COLO668 (cell line): ENCODE results near the gene TIMP4.
A peak's percentile ranks its signal among the peaks of the same experiment; 100 is the strongest.

Source experiments
- DNase-seq: peaks from one replicate; lab custom pipeline; 2025; ENCODE audit not compliant: unreplicated experiment; lab: John Stamatoyannopoulos, UW

TIMP4 gene

DNA sequence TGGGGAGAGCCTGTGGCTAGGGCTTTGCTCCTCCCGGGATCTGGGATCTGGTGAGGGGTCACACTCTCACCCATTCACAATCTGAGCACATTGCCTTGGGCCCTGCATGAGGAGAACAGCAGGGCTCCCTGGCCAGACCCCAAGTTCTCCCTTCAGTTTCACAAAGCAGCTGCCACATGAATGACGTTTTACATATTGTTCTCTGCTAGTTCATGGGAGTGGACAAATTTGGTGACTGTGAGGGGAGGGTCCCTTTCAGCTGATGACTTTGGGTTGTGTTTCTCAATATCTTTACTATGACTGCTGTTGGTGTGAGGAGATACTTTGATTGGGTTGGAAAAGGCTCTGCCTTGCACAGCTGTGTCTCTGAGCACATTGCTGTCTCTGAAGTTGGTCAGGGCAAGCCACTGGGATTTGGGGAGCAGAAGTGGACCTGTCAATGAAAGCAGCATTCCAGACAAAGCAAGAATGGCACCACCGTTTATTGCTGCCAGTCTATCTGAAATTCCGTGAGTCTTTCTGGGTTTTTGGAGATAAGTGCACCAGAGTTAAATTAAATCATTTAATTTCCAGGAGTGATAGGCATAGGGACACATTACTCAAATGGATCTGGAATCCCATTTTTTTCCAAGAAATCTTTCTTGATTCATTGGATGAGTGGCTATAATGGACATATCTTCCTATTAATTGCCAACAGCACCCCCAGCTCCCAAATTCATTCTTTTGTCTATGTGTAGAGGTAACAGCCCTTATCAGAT is 10.3 kb downstream of the TIMP4 start:
- no peak for DNase-seq

DNA sequence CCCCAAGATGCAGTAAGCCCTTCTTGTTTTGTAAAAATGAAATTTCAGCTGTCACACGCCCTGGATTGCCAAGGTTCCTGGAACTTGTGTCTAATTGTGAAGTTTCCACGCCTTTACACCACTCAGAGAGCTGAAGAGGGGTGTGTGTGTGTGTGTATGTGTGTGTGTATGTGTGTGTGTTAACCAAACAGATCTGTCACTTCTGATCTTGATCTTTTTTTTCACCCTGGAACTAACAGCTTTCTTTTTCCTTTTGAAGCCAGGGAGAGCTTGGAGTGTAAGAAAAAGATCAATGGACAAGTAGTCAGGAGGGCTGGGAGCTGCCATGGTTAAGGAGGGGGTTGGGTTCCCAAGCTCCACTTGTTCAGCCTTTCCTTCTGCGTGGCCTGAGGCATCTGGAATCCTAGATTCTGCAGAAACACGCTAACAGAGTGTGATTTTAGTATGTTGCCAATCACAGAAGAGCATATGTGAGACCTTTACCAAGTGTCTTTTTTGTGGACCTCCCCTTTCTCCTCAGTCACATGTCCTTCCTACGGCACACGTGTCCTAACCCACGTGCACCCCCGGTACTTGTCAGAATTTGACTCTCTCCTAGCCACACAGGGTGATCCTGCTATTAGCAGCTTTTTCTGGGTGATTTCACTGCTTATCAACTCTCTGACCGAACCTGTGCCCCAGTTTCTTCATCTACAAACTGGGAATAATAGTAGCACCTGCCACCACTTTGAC is 11.5 kb downstream of the TIMP4 start:
- DNase-seq, result no peak

DNA sequence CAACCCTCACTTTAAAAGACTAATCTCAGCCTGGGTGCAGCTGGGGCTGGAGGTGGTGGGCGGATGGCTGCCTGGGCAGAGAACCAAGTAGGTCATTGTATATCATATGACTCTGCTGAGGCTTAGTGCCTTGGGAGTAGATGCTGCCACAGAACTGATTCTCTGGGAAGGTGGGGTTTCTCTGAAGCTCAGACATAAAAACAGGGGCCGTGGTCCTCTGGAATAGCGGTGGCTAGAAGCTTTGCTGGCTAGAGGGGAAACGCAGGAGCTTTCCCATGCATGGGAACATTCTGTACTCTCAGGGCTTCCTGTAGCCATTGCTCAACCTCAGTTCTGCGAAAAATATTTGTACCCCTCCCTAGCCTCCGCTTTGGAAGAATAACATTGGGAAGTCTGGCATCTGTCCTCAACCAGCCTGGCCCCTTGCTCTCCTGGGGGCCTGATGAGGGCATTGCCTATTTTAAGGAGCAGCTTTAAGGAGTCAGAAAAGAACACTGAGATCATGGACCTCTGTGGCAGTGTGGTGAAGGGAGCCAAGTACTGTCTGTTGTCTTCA is 14.7 kb downstream of the TIMP4 start:
- DNase-seq, result no peak

DNA sequence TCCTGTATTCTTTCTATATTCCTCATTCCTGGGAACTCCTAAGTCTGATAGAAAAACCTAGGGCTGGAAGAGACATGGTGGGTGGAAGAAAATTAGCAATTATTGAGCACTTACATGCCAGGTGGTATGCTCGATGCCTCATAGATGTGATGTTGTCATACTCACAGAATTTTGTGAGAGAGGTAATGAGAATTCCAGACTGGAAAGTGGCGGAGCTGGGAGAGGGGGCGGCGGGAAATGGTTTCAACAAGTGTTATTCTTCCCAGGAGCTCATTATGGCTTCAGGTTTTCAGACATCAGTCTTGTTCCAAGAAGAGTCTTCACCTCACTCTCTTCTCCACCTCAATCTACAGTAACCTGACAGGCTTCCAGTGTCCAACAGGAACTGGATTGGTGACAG is 16.2 kb downstream of the TIMP4 start:
- DNase-seq, result no peak

DNA sequence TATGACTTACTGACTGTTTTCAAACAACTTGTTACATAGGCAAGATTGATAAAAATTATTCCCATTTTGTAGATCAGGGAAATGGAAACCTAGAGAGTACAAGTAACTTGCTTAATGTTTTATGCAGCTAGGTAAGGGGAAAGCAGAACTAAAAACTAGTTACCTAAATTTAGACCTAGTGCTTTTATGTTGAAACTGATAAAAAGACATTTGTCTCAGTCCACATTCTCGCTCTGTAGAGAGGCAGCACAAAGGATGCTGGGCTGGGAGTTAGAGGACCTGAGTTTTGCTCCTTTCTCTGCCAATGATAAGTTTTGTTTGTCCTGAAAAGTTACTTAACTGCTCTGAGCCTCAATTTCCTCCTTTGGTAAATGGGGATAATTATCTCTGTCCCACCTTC is 17.4 kb downstream of the TIMP4 start:
- DNase-seq, result no peak

DNA sequence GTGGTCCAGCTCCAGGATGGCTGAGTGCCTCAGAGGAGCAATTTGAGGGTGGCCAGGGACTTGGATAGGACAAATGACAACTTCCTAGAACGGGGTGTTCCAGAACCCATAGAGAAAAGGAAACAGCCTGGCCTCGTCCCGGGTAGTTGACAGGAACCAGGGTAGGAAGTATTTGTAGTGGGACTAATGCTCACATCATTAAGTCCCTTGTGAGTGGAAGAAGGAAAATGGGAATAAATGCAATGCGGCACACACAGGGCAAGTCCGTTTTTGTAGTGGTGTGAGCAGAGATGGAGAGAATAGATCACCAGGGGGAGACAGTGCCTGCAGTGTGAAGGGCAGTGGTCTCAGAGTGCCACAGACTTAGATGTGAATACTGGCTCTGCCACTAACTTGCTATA is 19.6 kb downstream of the TIMP4 start:
- DNase-seq, result no peak

DNA sequence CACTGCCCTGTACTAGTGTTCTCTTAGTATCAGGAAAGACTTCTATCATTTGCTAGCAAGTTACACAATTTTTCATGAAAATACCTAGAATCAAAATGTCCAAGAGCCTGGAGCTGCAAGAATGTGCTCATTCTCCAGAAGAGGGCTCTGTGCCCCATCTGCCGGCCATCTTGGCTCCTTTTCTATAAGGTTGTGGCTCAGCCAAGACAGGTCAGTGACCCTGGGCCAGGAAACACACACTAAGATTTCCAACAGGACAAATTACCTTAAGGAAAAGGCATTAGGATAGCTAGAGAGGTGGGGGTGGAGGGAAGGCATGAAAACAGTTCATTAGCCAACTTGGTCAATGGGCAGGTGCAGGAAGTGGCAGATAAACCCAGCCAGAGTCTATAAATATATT is 20.7 kb downstream of the TIMP4 start:
- DNase-seq, result no peak

DNA sequence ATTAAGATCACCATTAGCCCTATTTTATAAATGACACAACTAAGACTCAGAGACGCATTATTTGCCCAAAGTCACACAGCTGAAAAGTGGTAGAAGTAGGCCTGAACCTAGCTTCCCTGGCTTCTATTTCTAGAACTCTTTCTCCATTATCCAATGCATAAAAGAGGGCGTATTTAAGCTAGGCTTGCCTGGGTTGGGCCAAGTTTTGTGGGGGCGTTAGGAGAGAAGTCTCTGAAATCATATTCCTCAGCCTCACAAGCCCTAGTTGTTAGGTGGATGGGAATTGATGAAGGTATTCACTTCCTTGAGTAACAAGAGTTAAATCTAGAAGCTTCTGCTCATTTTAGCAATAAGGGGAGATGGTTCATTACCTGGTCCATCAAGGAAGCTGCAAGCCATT is 22.3 kb downstream of the TIMP4 start:
- DNase-seq, result no peak

DNA sequence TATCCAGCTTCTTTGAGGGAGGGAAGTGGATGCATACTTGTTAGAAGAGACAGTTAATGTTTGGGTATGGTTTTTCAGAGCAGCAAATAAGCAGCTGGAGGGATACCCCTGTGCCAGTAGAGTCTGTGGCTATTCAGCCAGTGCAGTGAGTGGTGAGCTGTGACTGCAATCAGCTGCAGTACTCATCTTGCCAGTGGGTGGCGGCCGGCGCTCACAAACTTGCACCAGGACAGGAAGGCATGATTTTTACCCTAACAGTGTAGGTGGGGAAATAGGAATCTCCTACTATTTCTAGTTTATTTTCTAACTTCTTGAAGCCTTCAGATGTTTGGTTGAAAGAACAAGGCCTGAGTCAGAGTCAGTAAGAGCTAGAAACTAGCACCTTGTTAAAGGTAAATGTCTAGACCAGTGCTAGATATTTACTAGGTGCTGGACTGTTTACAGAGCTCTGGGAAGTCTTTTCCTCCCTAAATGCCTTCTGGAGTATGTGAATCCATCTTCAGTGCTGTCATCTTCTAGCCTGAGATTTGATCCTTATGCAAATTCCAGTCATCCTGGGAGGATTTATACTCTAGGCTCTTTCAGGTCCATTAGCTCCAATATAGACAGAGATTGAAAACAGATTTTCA is 23.6 kb downstream of the TIMP4 start:
- DNase-seq, result peak; percentile 34

DNA sequence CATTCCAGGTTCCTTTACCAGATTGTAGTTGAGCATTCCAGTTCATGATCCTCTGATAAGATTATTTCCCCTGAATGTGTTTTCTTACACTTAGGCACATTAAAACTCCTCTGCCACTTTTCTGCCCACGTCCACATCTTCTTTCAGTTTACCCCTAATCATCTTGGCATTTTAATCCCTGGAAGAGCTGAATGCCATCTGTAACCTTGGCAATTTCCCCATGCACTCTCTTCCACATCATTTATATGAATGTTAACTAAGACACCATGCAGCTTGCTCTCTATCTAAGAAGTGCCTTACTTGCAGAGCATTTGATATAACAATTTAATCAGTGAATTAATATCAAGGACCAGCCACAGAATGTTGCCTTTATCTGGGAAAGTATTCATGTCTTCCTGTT is 25.8 kb downstream of the TIMP4 start:
- no peak for DNase-seq

DNA sequence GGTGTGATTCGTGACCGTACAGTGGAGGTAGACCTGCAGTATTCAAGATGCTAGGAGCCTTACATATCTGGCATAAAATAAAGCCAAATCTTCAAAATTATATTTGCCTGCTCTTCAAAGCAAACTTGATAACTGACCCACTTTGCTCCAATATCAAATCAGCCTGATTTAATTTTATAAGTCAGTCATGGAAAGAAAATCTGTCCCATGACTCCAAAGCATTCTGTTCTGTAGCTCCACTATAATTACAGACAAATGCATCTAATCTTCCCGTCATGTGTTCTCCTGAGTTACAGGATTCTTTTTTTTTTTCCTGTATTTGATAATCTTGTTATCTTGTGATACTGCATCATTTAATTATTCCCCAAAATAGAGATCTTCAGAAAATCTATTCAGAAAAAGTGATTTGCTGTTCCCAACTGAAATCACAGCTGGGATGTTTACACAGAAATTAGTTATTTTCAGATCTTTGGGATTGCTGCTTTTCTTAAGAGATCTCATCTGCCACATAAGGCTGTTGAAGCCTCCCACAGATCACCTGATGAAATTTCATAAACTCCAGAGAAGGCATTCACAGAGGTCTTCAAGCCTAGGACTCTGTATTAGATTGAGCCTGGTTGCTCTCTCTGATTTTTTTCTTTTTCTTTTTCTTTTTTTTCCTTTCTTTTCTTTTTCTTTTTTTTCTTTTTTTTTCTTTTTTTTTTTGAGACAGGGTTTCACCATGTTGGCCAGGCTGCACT is 27.2 kb downstream of the TIMP4 start:
- no peak for DNase-seq

DNA sequence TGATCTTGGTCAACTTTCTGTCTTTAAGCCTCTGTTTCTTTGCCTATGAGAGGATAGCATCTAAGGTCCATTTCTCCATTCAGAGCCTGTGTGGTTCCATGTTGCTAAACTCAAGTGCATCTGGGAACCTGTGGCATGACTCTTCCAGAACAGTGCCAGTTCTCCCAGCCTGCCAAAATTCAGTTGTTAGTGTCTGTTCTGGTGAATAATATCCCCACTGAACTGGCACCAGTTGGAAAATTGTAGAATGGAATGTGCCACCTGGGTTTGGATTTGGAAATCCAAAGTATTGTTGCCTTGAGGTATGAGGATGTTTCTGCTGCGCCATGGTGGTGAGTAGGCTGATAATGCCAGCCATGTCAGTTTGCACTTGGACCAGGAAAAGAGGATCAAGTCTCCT is 31.3 kb downstream of the TIMP4 start:
- DNase-seq, result no peak

DNA sequence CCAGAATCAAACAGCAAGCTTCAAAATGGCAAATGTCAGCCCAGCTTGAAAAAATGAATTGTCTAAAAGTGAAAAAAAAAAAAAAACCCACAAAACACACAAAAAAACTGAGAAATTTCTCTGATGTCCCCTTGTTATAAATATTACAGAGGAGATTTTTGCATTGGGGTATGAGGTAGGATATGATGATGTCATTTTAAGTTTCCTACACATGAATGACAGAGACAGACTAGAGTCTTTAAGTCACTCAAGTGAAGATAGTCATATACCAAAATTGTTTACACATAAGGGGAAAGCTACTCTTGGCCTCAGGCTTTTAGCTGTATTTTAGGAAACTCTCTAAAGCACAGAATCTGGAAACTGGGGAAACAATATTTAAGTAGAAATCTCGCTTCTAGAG is 32.9 kb downstream of the TIMP4 start:
- no peak for DNase-seq

DNA sequence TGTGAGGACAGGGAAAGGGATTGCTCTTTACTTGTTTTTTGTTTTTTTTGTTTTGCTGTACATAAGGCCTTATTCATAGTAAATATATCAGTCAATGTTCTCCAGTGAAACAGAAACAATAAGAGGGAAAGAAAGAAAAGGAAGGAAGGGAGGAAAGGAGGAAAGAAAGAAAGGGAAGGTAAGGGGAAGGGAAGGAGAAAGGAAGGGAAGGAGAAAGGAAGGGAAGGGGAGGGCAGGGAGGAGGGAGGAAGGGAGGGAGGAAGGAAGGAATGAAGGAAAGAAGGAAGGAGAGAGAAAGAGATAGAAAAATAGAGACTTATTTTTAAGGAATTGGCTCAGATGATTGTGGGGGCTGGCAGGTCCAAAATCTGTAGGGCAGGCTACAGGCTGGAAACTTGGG is 37.2 kb downstream of the TIMP4 start:
- no peak for DNase-seq

DNA sequence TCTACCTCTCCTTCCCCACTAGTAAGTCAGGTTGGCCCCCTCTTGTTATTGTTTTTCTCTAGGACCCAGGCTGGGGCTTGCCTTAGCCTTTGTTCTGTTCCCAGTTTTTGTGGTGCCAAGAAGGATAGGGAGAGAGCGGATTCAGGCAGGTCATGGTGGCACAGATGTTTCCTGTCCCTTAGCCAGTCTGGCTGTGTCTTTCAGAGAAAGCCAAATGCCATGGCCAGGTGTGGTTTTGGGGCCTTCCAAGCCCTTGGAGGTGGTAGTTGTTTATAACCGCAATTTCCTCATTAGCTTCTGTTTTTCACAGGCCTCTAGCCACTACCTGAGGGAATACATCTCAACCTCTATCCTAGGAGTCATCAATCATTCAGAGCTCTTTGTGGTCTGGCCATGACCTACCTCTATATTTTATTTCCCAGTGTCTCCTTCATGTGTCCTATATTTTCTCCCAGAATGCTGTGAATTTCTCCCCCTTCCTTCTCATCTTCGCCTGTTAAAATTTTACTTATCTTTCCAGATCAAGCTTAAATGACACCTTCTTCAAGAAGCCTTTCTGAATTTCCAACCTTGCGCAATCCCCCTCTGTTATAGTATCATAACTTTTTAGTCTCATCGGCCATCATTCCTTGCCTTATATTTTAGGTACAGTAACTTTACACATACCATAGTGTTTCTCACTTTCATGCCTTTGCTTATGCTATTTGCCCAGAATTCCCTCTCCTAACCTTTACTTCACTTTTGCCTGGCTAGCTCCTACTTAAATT is 38.2 kb downstream of the TIMP4 start:
- DNase-seq, result no peak

DNA sequence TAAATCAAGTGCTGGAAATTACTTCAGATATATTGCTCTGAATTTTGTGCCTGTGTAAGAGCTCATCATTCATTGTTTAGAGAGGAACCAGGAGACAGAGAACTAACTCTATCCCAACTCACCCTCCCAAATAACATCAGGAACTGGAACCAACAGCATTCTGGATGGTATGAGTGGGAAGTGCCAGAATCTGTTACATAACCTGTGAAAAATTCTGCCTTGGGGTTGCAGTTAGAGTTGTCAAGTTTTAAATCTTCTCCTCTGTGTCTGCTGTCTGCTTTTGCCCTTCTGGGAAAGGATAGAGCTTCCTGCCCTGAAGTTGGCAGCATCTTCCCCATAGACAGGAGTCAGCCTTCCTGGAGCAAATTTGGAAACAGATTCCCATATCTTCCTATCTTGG is 41.2 kb downstream of the TIMP4 start:
- no peak for DNase-seq

DNA sequence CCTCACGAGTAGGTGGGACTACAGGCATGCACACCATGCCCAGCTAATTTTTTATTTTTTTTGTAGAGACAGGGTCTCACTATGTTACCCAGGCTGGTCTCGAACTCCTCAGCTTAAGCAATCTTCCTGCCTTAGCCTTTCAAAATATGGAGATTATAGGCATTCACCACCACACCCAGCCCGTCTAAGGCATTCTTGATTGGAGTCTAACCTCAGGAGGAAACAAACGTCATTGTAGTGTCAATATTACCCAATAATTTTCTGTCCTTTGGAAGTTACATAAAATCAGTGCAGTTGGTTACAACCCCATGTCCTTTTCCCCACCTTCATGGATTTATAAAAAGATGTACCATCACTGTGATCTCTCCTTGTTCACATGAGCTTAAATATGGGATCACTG is 41.8 kb downstream of the TIMP4 start:
- no peak for DNase-seq

DNA sequence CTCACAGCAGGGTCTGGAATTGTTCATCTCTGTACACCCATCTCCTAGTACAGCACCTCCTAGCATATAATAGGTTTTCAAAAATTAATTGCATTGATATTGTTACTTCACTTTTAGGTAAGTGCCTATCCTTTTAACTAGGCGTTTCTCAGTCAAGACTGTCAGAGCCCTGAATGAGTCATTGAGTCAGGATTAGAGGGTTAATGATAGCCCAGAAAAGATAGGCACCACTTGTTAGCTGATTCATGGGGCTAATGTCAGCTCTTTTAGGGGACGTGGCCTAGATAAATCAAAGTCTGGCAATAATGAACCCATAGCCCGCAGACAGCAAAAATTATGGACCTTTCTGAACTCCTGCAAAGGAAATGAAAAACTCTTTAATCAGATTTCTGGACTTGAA is 42.9 kb downstream of the TIMP4 start:
- DNase-seq, result no peak

DNA sequence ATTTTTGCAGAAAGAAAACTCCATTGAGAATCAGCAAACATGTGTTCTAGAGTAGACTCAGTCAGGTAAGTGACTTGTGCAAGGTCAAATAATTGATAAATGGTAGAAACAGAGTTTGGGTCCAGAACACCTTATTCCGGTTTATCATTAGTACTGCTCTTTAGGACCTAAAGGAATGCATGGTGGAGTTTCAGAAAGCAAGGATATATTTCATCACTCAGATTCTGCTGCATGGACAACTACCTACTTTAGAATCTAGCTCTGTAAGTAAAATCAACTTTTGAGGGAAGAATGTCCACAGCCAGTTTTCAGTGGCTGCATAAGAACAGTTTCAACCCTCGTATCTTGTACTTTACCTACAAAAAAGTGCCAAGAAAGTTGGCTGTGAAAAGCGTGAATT is 43.6 kb downstream of the TIMP4 start:
- DNase-seq, result no peak

DNA sequence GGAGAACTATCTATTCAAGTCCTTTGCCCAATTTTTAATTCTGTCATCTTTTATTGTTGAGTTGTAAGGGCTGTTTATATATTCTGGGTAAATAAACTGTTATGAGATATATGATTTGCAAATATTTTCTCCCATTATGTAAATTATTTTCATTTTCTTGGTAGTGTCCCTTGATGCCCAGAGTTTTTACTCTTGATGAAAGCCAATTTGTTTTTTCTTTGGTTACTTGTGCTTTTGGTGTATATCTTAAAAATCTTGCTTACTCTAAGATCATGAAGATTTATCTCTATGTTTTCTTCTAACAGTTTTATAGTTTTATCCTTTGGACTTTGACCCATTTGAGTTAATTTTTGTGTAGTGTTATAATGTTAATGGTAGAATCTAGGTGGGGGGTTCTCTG is 44.5 kb downstream of the TIMP4 start:
- no peak for DNase-seq
